H54 (cell line): ENCODE measurements around the gene BRI3BP.
A peak's percentile ranks its signal among the peaks of the same experiment; 100 is the strongest.

Experiments used
- DNase-seq: peaks from one replicate; pipeline ENCODE4 v3.0.0; 2011; ENCODE audit warnings: low spot score, mixed read lengths; ENCODE audit not compliant: insufficient read length
- FAIRE-seq: peaks from 3 replicates; lab custom pipeline; 2011; peaks lifted over from hg19 to GRCh38; lab: Jason Lieb, UNC
- POLR2A ChIP-seq: IDR thresholded peaks from 2 replicates; pipeline ENCODE4 v1.6.1; 2011; ENCODE audit warnings: low read depth, mild to moderate bottlenecking, low read length

BRI3BP gene

GRCh38 chr12:124992874-124993625, 395 bp upstream of the BRI3BP start:
- FAIRE-seq (no peak), DNase-seq (peak; percentile 71)
- no peak for TF ChIP-seq POLR2A

- no peak for TF ChIP-seq POLR2A
- no peak for DNase-seq
- FAIRE-seq: no peak
Observed at GRCh38 chr12:124994437-124994975, 1.1 kb downstream of the BRI3BP start.

GRCh38 chr12:124995200-124995961, 1.9 kb downstream of the BRI3BP start:
- DNase-seq: no peak
- TF ChIP-seq POLR2A: no peak
- FAIRE-seq: no peak

GRCh38 chr12:124998705-124999104, 5.3 kb downstream of the BRI3BP start:
- FAIRE-seq: no peak
- TF ChIP-seq POLR2A: no peak
- no peak for DNase-seq

- TF ChIP-seq POLR2A: no peak
- FAIRE-seq (no peak), DNase-seq (no peak)
Observed at GRCh38 chr12:125001636-125002035, 8.2 kb downstream of the BRI3BP start.

- TF ChIP-seq POLR2A: no peak
- DNase-seq: no peak
- FAIRE-seq: no peak
Observed at GRCh38 chr12:125003021-125003420, 9.6 kb downstream of the BRI3BP start.

- TF ChIP-seq POLR2A: no peak
- no peak for FAIRE-seq
- DNase-seq: no peak
Observed at GRCh38 chr12:125004621-125005020, 11.2 kb downstream of the BRI3BP start.

- FAIRE-seq: no peak
- no peak for DNase-seq
- no peak for TF ChIP-seq POLR2A
Observed at GRCh38 chr12:125005652-125006051, 12.2 kb downstream of the BRI3BP start.

GRCh38 chr12:125006365-125006764, 12.9 kb downstream of the BRI3BP start:
- no peak for DNase-seq
- no peak for FAIRE-seq
- no peak for TF ChIP-seq POLR2A

GRCh38 chr12:125013816-125014442, 20.5 kb downstream of the BRI3BP start:
- FAIRE-seq (no peak), DNase-seq (no peak)
- no peak for TF ChIP-seq POLR2A

GRCh38 chr12:125014526-125014925, 21.1 kb downstream of the BRI3BP start:
- no peak for DNase-seq

GRCh38 chr12:125015680-125016310, 22.4 kb downstream of the BRI3BP start:
- no peak for TF ChIP-seq POLR2A
- FAIRE-seq (no peak), DNase-seq (no peak)

More at GRCh38 chr12:125014526-125014925, 21.1 kb downstream of the BRI3BP start:
- no peak for TF ChIP-seq POLR2A
- no peak for FAIRE-seq

GRCh38 chr12:125017801-125018200, 24.4 kb downstream of the BRI3BP start:
- no peak for TF ChIP-seq POLR2A

GRCh38 chr12:125018356-125018755, 24.9 kb downstream of the BRI3BP start:
- no peak for TF ChIP-seq POLR2A
- FAIRE-seq (no peak), DNase-seq (no peak)

More at GRCh38 chr12:125017801-125018200, 24.4 kb downstream of the BRI3BP start:
- FAIRE-seq: no peak
- no peak for DNase-seq
